NCI-H1092 treated with DMSO at 0.1 percent for 48 hours (cell line): ENCODE measurements around the gene SYNE3.

ENCODE experiments used
- DNase-seq: peaks from one replicate; lab custom pipeline; 2025; lab: John Stamatoyannopoulos, UW

Gene SYNE3

DNA sequence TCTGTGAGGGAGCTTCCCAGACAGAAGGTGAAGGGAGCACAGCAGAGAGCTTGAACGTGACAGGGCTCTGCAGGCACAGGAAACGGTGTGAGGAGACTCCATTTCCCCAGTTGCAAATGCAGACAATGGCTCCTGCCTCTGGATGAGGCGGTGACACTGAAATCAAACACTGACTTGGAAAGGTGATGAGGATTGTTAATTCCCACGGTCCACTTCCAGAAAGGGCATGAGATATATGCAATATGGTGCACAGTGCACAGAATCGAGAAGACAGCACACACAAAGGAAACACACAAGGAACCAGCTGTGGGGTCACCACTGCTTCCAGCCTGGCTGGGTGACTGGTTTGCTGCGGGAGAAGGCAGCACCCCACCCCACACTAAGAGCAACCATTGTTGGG, 42.0 kb downstream of the SYNE3 start:
- no peak for DNase-seq

DNA sequence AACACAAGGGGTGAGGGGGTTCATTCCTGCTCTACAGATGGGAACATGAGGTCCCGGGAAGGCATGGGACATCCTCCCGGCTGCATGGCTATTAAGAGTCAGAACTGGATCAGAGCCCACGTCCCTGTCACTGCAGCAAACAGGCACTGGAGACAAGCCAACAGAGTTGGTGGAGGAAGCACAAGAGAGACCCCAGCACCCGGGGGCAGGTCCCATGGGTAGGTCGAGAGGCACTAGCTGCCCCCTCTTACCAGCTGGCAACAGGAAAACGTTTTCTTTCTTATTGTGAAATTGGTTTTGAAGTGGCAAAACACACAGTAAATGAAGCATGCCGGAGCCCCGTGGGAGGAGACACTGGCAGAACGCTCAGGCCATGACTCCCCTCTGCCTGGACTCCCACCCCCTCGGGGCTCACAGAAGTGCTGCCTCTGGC, 43.6 kb downstream of the SYNE3 start:
- no peak for DNase-seq

DNA sequence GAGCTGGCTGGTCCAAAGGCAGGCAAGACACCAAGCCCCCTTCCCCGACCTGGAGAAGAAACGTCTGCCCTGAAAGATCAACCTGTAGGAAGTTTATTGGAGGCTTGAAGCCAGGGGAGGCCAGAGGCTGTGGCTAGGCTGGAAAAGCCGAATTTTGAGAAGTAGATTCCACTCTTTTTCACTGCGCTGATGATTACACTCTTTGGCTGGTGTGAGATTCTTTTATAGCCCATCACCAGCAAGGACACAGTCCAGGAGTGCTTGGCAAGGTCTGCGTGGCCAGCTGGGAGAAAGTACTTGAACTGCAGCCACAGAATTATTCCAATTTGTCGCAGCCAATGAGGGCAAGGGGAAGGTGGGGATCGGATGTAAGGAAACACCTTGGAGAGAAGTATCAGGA, 45.0 kb downstream of the SYNE3 start:
- DNase-seq = no peak

DNA sequence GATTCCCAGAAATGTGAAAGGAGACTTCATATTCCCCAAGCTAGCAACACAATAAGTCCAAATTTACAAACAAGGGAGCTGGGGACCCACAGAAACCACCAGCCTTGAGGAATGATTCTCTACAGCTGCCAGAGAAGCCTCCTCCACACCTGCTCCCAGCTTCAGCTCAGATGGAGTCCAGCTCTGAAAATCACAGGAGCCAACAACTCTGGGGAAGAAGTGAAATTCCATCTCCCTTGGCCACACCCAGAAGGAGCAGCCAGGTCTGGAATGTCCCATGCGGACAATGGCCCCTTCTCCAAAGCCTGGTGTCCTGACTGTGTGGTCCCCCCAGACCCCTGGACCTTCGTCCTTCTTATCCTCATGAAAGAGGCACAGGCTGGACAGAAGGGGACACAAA, 45.4 kb downstream of the SYNE3 start:
- DNase-seq = no peak

DNA sequence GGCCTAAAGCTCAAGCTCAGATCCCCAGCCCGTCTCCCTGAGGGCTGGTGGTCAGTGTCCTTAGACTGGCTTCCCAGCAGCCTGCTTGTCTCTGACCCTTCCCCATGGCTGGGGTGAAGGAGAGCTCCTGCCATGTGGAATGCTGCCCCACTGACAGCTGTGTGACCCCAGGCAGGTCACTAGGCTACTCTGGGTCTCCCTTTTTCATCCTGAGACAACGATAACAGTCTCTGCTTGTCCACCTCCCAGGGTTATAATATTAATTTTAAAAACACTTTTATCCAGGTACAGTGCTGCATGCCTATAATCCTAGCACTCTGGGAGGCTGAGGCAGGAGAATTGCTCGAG, 47.3 kb downstream of the SYNE3 start:
- DNase-seq = no peak

DNA sequence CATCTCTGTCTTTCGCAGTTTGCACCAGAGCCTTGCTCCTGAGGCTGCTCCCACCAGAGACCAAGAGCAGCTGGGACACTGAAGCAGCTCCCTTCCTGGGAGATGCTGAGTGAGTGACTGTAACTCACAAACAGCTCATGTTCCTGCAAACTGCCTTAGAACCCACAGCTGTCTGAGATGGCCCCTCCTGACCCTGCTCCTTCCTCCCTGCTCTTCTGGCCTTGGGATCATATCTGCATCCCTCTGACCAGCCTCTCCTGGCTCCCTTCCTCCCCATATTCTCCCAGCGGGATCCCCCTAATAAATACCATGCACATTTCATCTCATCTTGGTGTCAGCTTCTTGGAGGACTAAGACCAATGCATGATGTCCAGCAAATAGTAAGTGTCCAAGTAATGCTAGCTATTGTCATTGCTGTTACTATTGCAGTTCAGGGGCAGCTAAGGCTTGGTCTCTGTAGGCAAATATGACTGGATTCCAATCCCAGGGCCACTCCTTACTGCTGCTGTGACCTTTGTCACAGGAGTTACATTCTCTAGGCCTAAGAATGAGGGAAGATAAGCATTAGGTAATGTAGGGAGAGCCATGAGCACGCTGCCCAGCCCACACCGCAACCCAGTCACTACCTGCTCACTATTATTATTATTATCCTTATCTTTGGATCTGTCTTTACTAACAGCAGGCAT, 47.9 kb downstream of the SYNE3 start:
- DNase-seq = no peak

DNA sequence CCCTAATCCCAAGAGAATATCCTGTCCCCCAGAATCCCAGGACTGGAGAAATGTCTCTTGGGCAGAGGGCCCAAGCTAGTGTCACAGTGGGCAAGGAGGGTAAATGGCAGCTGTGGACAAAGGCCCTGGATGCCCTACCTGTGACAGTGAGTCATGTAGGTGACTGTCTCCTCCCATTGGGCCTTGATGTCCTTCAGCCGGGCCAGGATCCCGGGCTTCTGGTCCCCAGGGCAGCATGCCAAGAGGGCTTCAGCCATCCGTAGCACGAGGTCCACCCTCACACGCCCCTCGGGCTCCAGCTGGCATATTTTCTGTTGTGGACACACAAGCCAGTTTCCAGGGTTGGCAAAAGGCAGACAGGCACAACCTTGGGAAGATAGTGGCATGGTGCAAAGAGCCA, 48.8 kb downstream of the SYNE3 start:
- DNase-seq = no peak

DNA sequence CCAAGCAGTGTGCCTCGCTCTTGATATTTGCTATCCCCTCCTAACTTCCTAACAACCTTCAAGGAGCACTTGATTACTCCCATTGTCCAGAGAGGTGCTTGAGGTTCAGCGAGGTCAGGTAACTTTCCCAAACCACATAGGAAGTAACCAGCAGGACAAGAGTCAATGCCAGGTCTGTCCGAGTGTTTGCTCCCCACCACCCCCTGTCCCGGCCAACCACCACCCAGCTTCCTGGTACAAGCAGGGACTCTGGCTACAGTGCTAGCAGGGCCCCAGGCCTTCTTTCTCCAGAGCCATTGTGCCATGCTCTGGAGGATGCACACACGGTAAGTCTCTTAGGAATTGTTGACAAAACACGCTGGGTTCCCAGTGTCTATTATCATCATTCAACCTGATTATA, 49.2 kb downstream of the SYNE3 start:
- DNase-seq = no peak
